Neural progenitor cell (in vitro differentiated cells): ENCODE data around the gene PDE11A. TPM values are rescaled to one million over a fixed set of nuclear protein-coding genes. Genes with fewer than 3 reads are reported as not detected.
A peak's percentile ranks its signal among the peaks of the same experiment; 100 is the strongest.

ENCODE experiments used
- DNase-seq: peaks from one replicate; pipeline ENCODE4 v3.0.0-alpha.2; 2016; ENCODE audit warnings: low spot score
- H2AFZ ChIP-seq: fragments of 200-600 bp; sonication (generic); replicated peaks from 2 replicates; pipeline ENCODE4 v1.6.1; 2016; ENCODE audit warnings: antibody characterized with exemption
- H3F3A ChIP-seq: fragments of 200-600 bp; sonication (generic); 2 replicates; pipeline ENCODE4 v1.6.1; 2016; ENCODE audit warnings: antibody characterized with exemption, low read depth
- H3K27ac ChIP-seq: fragments of 200-600 bp; sonication (generic); 2 replicates; pipeline ENCODE4 v1.5.1; 2016; ENCODE audit warnings: mild to moderate bottlenecking
- H3K27me3 ChIP-seq: fragments of 200-600 bp; sonication (generic); 2 replicates; pipeline ENCODE4 v1.6.1; 2016; ENCODE audit warnings: mild to moderate bottlenecking, moderate library complexity
- H3K36me3 ChIP-seq: fragments of 200-600 bp; sonication (generic); 2 replicates; pipeline ENCODE4 v1.5.1; 2016
- H3K4me1 ChIP-seq: fragments of 200-600 bp; sonication (generic); 2 replicates; pipeline ENCODE4 v1.6.1; 2016; ENCODE audit warnings: mixed run types
- H3K4me2 ChIP-seq: fragments of 200-600 bp; sonication (generic); 2 replicates; pipeline ENCODE4 v1.6.1; 2016
- H3K4me3 ChIP-seq: fragments of 200-600 bp; sonication (generic); 2 replicates; pipeline ENCODE4 v1.5.1; 2016
- H3K79me2 ChIP-seq: fragments of 200-600 bp; sonication (generic); 2 replicates; pipeline ENCODE4 v1.6.1; 2016; ENCODE audit warnings: low read depth
- H3K9ac ChIP-seq: fragments of 200-600 bp; sonication (generic); 2 replicates; pipeline ENCODE4 v1.6.1; 2016
- H3K9me3 ChIP-seq: fragments of 200-600 bp; sonication (generic); 2 replicates; pipeline ENCODE4 v1.5.1; 2016; ENCODE audit warnings: low read depth
- H4K20me1 ChIP-seq: fragments of 200-600 bp; sonication (generic); 2 replicates; pipeline ENCODE4 v1.6.1; 2016; ENCODE audit warnings: low read depth
- H3K27ac Mint-ChIP-seq: 3 replicates; pipeline ENCODE4 v1.8.0; 2021; ENCODE audit warnings: mixed read lengths
- H3K27me3 Mint-ChIP-seq: 2 replicates; pipeline ENCODE4 v1.8.0; 2022; ENCODE audit warnings: low read depth, mild to moderate bottlenecking, inconsistent platforms, moderate library complexity, mixed read lengths; ENCODE audit not compliant: insufficient read depth
- H3K36me3 Mint-ChIP-seq: 3 replicates; pipeline ENCODE4 v1.8.0; 2021; ENCODE audit warnings: mixed read lengths
- H3K4me1 Mint-ChIP-seq: 3 replicates; pipeline ENCODE4 v1.8.0; 2021; ENCODE audit warnings: mixed read lengths
- H3K4me3 Mint-ChIP-seq: 3 replicates; pipeline ENCODE4 v1.8.0; 2021; ENCODE audit warnings: mild to moderate bottlenecking, moderate library complexity, mixed read lengths
- H3K9me3 Mint-ChIP-seq: 3 replicates; pipeline ENCODE4 v1.8.0; 2020; ENCODE audit warnings: mixed read lengths
- CTCF ChIP-seq: fragments of 200-600 bp; sonication (generic); IDR thresholded peaks from 2 replicates; pipeline ENCODE4 v1.5.1; 2017; ENCODE audit warnings: antibody characterized with exemption, mild to moderate bottlenecking
- EZH2 ChIP-seq: fragments of 200-600 bp; sonication (generic); IDR thresholded peaks from 2 replicates; pipeline ENCODE4 v1.6.1; 2017; ENCODE audit warnings: antibody characterized with exemption, mild to moderate bottlenecking, moderate library complexity
- EZH2phosphoT487 ChIP-seq: fragments of 200-600 bp; sonication (generic); IDR thresholded peaks from 2 replicates; pipeline ENCODE4 v1.6.1; 2017; ENCODE audit warnings: antibody characterized with exemption
- total RNA-seq: library from RNA; depleted of rRNA; stranded (reverse); fragments of >200 nt; gene quantifications from 2 replicates; pipeline ENCODE4 v1.2.3, GENCODE V29; 2015; ENCODE audit warnings: low replicate concordance

PDE11A gene
- total RNA-seq, result 0.13 and 0.62 TPM in 2 replicates

GRCh38 chr2:178072383-178073301, at the start of gene PDE11A:
TSS of gene PDE11A (minus strand) at chr2:178072777. CDS start at chr2:178072437, 340 bp downstream.
- H3K36me3 ChIP-seq, result no peaks in the 10 kb centered on the region
- H3K4me3 ChIP-seq, result peak within 1 kb of the TSS; percentile 52
- H4K20me1 ChIP-seq, result no peaks in the 10 kb centered on the region
- H3K9me3 Mint-ChIP-seq, result no peaks in the 10 kb centered on the region
- DNase-seq, result peak; percentile 90
- TF ChIP-seq EZH2phosphoT487 (no peak), CTCF (no peak), EZH2 (peak; percentile 20)
- no peaks in the 10 kb centered on the region for H3K79me2 ChIP-seq
- peaks cover 9% of the 10 kb centered on the region for H3K4me1 Mint-ChIP-seq
- no peaks in the 10 kb centered on the region for H3K36me3 Mint-ChIP-seq
- no peaks in the 10 kb centered on the region for H3K9me3 ChIP-seq
- peak within 1 kb of the TSS; percentile 84 for H3K4me2 ChIP-seq
- peak within 1 kb of the TSS; percentile 94 for H2AFZ ChIP-seq
- peaks cover 7% of the 10 kb centered on the region for H3K4me1 ChIP-seq
- no peak within 1 kb of the TSS for H3K27ac Mint-ChIP-seq
- peak within 1 kb of the TSS; percentile 2 for H3K9ac ChIP-seq
- peaks cover 4% of the 10 kb centered on the region for H3K27me3 Mint-ChIP-seq
- no peak within 1 kb of the TSS for H3K27ac ChIP-seq
- H3F3A ChIP-seq, result peaks cover 9% of the 10 kb centered on the region
- H3K4me3 Mint-ChIP-seq, result peak within 1 kb of the TSS; percentile 91
- peaks cover 46% of the 10 kb centered on the region for H3K27me3 ChIP-seq

GRCh38 chr2:178119179-178119922, 46.8 kb upstream of the PDE11A start:
- H3K36me3 Mint-ChIP-seq, result peaks cover 6% of the 10 kb centered on the region
- Histone ChIP-seq H4K20me1 (no peaks in the 10 kb centered on the region), H3K4me3 (no peak overlapping the region), H3K27me3 (no peaks in the 10 kb centered on the region), H3K79me2 (no peaks in the 10 kb centered on the region), H3K9me3 (no peaks in the 10 kb centered on the region), H3K4me2 (no peak overlapping the region), H3F3A (no peaks in the 10 kb centered on the region), H3K36me3 (peaks cover 5% of the 10 kb centered on the region), H3K4me1 (no peaks in the 10 kb centered on the region), H3K9ac (no peak overlapping the region), H3K27ac (no peak overlapping the region), H2AFZ (no peak overlapping the region)
- H3K4me3 Mint-ChIP-seq, result no peak overlapping the region
- H3K27me3 Mint-ChIP-seq, result peaks cover 2% of the 10 kb centered on the region
- no peak for TF ChIP-seq CTCF
- no peak for TF ChIP-seq EZH2phosphoT487
- TF ChIP-seq EZH2, result no peak
- no peak overlapping the region for H3K27ac Mint-ChIP-seq
- no peaks in the 10 kb centered on the region for H3K9me3 Mint-ChIP-seq
- no peak for DNase-seq
- peaks cover under 1% of the 10 kb centered on the region for H3K4me1 Mint-ChIP-seq

- peaks cover 5% of the 10 kb centered on the region for H3K79me2 ChIP-seq
- no peak for DNase-seq
- no peak overlapping the region for H3K9ac ChIP-seq
- no peak overlapping the region for H3K4me3 ChIP-seq
- H3K9me3 Mint-ChIP-seq, result no peaks in the 10 kb centered on the region
- H2AFZ ChIP-seq, result no peak overlapping the region
- H3K4me3 Mint-ChIP-seq, result no peak overlapping the region
- TF ChIP-seq CTCF (no peak), EZH2phosphoT487 (no peak), EZH2 (no peak)
- no peaks in the 10 kb centered on the region for H3K9me3 ChIP-seq
- H4K20me1 ChIP-seq, result no peaks in the 10 kb centered on the region
- peaks cover 5% of the 10 kb centered on the region for H3K4me1 ChIP-seq
- no peak overlapping the region for H3K27ac ChIP-seq
- H3K27ac Mint-ChIP-seq, result no peak overlapping the region
- peaks cover under 1% of the 10 kb centered on the region for H3F3A ChIP-seq
- peaks cover 11% of the 10 kb centered on the region for H3K4me1 Mint-ChIP-seq
- H3K36me3 Mint-ChIP-seq, result peaks cover 4% of the 10 kb centered on the region
- no peaks in the 10 kb centered on the region for H3K36me3 ChIP-seq
- H3K4me2 ChIP-seq, result no peak overlapping the region
- no peaks in the 10 kb centered on the region for H3K27me3 ChIP-seq
- H3K27me3 Mint-ChIP-seq, result peaks cover 2% of the 10 kb centered on the region
Measured at GRCh38 chr2:178117725-178118124, 45.1 kb upstream of the PDE11A start.
